NCI-H1048 (cell line): Measurements from ENCODE around the gene MYPOP.

ENCODE experiments used
- DNase-seq: peaks from one replicate; lab custom pipeline; 2025; lab: John Stamatoyannopoulos, UW

The MYPOP gene

DNA sequence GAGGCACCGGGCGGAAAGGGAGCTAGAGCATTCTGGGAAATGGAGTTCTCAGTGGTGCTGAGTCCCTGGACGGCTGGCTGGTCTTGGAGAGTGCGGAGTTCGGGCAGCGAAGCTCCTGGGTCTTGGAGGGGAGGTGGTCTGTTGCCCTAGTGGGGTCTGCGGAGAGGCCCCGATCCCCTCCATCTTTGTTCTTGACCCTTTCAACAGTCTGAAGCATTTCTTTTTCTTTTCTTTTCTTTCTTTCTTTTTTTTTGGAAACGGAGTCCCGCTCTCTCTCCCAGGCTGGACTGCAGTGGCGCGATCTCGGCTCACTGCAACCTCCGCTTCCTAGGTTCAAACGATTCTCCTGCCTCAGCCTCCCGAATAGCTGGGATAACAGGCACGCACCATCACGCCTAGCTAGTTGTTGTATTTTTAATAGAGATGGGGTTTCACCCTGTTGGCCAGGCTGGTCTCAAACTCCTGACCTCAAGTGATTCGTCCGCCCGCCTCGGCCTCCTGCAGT, 39.0 kb downstream of the MYPOP start:
- DNase-seq: no peak

DNA sequence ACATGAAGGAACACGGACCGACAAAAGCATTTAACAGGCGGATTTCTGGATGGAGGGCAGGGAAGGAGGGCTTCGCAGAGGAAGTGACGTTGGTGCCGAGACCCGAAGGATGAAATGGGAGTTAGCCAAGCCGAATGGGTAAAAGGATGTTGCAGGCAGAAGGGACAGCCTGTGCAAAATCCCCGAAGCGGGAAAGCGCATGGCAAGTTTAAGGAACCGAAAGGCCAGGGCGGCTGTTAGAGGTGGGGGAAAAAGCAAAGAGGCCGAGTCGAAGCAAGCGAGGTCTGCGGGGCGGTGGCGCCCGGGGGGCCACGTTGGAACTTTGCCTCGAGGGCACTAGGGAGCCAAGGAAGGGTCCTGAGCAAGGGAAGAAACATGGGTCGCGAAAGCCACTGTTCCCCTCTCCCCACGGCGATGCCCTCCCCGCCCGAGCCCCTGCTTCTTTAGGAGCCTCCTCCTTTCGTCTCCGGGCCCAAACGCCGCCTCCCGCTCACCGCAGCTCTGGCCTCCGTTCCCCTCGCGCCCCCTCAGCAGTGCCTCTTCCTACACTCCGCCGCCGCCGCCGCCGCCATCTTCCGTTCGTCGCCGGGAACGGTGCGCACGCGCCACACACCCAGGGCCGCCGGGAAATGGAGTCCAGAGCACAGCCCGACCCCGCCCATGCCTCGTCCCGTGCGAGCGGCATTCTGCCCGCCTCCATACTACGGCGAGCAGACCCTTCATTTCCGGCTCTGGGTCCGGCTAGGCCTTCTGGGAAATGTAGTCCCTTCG, 39.7 kb downstream of the MYPOP start, which contains the start of gene SYMPK:
Gene SYMPK (minus strand): TSS at position 584 of the 771 bp plus-strand sequence. CDS start 8,652 bp downstream, outside the sequence.
- DNase-seq: peak; percentile 97

DNA sequence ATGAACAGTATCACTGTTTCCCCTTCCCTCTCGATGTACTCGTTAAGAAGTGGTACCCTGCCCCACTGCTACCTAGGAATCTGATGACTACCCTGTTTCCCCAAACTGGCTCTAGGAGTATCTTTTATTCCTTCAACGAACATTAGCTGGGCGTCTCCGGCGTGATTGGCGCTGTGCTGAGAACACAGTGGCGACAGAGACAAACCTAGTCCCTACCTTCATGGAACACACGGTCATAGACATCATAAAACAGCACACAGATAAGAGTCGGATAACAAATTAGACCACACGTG, 40.2 kb downstream of the MYPOP start:
- DNase-seq: no peak

DNA sequence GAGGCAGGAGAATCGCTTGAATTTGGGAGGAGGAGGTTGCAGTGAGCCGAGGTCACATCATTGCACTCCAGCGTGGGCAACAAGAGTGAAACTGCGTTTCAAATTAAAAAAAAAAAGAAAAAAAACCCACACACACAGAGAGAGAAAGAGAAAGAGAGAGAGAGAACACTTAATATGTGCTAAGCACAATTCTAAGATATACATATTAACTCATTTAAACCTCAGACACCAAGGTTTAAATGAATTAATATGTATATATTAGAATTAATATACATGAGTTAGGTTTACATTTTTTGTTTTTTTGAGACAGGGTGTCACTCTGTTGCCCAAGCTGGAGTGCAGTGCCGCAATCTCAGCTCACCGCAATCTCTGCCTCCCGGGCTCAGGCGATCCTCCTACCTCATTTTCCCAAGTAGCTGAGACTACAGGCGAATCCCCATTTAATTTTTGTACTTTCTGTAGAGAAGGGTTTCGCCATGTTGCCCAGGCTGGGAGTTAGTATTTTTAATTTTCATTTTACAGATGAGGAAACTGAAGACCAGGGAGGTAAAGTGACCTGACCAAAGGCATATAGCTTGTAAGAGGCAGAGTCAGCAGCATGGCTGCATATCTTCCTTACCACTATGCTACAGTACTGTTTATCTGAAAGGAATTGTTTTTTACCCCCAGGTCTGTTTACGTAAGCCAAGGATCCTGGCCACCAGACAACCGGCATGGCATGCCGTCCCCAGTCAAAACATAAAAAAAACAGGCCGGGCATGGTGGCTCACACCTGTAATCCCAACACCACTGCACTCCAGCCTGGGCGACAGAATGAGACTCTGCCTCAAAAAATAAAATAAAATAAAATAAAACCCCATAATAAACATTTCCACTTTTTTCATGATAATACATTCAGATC, 41.8 kb downstream of the MYPOP start:
- no peak for DNase-seq

DNA sequence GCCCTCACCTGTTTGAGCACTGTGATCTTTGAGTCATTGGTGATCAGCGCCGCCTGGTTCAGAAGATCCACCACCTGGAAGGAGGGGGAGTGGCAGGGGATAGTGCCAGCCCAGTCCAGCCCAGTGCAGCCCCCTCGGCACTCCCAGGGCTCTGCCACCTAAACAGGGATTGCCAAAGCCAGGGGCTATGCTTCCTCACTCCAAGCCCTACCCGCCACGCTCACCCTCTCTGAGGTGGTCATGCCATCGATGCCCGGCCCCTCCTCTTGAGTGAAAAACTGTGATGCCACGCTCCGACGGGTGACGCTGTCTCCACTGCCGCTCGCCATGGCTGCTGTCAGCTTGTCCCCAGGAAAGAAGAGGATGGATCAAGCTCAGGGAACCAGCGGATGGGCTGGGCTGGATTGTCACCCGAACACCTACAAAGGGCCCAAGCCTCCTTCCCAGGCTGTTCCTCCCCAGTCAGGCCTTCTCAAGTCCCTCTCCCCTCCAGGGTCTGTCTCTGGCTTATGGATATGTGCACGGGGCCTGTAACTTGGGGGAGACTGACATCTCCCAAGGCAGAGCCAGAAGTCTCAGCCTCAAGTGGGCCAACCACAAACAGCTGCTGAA, 48.1 kb downstream of the MYPOP start:
- DNase-seq: no peak

DNA sequence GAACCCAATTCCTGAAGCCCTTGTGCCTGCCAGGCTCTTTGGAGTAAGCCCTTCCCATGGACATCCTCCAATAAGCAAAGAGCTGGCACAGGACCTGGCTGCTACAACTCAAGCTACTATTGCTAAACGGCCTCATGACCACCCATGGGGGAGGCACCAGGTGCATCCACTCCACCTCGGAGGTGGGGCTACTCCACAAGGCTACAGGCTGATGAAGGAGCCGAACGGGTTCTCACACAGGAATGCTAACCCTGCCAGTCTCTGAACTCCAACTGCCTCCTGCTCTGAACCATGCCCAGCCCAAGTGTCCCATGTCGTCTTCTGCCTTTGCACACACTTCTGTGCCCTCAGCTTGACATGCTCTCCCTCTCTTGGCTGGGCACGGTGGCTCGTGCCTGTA, 49.4 kb downstream of the MYPOP start:
- DNase-seq: no peak

DNA sequence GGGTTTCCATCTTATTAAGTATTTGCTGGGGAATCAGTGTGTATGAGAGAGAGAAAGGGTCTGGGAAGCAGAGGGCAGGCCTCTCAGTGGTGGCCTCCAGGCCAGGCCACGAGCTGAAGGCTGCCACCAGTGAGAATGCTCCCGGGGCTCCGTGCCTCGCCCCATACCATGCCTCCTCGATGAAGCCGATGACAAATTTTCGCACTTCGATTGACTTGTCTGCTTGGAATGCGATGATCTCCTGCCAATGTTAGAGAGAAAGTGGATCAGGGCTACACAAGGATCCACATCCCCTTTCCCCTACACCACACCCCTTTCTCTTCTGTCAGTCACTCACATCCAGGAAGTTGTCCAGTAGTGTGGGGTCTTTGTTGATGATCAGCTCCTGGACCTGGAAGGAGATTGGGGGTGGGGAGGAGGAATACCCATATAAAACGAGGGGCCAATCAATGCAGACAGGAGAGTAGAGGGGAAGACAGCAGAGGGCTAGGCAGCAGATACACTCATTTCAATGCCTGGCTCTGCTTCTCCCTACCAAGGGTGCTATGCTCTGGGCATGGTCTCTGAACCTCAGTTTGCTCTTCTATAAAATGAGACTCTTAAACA, 50.2 kb downstream of the MYPOP start:
- no peak for DNase-seq

DNA sequence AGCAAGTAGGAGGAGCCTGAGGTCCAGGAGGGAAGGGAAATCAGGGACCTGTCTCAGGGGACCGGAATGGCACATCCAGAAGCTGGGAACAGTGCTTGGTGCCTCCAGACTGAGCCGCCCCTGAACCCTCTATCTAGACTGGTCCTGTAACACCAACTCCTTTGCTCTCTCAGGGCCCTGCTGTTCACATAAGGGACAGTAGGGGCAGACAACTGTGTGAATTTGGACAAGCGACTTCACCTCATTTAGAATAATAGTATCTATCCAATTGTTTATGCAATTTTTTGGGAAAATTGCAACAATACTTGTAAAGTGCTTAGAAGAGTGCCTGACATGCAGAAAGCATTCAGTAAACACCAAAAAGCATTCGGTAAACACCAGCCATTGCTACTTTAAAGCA, 53.5 kb downstream of the MYPOP start:
- no peak for DNase-seq

DNA sequence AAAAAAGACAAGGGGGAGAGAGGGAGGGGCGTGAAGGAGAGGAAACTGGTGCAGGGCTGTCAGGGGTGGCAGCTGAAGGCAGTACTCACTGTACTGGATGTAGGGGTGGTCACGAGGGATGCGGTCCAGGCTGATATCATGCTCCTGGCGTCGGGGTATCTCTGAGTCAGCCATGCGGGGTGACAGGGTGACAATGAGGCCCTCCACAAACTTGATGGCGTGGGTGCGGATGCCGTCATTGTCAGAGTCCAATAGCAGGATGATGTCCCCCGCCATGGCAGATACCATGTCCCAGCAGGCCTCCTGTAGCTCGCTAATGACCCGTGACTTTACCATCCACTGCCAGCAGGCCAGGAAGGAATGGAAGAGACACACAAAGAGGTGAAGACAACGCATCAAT, 54.8 kb downstream of the MYPOP start:
- no peak for DNase-seq

DNA sequence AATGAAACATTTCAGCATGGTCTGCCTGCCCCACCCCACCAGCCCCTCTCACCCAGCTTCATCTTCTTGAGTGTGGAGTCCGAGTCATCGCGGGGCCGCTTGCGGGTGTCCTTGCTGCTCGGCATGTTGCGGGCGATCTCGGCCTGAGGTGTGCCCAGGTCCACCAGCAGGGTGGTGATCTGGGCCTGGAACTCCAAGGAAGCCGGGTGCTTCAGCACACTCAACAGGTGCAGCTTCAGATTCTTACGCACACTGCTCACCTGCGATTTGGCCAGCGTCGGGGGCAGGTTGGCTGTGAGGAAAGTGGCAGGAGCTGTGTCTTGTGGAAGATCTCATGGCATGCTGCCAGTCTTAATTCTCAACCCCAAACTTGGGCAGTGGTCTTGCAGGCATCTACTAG, 60.2 kb downstream of the MYPOP start:
- DNase-seq: no peak
